GM18858 (cell line): ENCODE results near the gene PARD3B.
A peak's percentile ranks its signal among the peaks of the same experiment; 100 is the strongest.

Experiments used
- ATAC-seq: cut with Tn5 transposase; IDR thresholded peaks from one replicate; pipeline ENCODE4 v1.9.1; 2021; ENCODE audit not compliant: unreplicated experiment

PARD3B gene, protein sequence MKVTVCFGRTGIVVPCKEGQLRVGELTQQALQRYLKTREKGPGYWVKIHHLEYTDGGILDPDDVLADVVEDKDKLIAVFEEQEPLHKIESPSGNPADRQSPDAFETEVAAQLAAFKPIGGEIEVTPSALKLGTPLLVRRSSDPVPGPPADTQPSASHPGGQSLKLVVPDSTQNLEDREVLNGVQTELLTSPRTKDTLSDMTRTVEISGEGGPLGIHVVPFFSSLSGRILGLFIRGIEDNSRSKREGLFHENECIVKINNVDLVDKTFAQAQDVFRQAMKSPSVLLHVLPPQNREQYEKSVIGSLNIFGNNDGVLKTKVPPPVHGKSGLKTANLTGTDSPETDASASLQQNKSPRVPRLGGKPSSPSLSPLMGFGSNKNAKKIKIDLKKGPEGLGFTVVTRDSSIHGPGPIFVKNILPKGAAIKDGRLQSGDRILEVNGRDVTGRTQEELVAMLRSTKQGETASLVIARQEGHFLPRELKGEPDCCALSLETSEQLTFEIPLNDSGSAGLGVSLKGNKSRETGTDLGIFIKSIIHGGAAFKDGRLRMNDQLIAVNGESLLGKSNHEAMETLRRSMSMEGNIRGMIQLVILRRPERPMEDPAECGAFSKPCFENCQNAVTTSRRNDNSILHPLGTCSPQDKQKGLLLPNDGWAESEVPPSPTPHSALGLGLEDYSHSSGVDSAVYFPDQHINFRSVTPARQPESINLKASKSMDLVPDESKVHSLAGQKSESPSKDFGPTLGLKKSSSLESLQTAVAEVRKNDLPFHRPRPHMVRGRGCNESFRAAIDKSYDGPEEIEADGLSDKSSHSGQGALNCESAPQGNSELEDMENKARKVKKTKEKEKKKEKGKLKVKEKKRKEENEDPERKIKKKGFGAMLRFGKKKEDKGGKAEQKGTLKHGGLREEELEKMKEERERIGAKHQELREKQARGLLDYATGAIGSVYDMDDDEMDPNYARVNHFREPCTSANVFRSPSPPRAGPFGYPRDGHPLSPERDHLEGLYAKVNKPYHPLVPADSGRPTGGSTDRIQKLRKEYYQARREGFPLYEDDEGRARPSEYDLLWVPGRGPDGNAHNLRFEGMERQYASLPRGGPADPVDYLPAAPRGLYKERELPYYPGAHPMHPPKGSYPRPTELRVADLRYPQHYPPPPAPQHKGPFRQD (N-terminal part only)

DNA sequence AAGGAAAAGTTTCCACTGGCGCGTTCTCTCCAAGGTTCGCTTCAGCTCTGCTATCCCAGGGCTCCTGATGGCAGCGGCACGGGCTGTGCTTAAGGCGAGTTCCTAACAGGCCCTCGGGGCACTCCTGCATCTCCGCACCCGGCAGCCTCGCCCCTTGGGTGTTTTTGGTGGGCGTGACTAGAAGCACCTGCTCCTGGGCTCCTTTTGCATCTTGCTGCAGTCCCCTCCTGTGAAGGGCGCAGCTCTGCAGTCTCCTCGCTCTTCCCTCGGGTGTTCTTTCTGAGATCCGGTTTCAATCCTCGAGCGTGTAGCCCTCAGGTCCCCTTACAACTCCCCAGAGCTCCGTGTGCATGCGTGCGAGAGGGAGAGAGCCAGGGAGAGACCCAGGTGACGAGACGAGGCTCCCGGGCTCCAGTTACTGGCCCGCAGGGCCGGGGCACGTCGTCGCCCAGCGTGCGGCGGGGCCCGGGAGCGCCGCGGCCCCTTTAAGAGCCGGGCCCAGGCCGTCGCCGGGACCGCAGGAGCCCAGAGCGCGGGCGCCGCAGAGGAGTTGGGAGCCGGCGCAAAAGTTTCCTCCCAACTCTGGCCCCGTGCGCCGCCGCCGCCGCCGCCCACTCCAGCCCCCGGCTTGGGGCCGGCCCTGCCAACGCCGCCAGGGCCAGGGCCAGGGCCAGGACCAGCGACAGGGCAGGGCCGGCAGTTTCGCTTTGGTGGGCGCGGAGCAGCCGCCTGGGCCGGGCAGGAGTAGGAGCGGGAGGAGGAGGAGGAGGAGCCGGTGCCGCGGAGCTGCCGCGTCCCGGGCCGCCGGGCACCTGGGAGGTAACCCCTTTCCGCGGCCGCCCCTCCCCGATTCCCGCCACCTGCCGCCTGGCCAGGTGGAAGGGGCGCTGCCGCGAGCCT lies at the start of gene PARD3B:
Gene PARD3B (plus strand): TSS at position 515 of the 900 bp plus-strand sequence. CDS start 525 bp downstream, outside the sequence.
- ATAC-seq = peak; percentile 52

DNA sequence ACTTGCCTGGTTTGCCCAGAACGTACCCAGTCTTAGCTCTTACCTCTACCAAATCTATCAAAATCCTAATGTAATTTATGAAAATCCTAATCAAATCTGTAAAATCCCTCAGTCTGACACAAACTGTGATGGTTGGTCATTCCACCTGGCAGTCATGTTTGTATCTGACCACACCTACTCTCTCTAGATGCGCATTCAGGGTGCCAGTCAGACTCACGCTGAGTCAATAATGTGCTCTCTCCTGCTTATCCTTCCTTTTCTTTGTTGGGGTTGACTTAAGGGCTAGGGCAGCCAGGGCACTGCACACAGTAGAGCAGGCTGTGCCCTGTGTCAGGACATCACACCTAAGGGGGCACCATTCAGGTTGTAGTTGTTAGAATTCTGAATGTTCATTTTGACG lies 48.5 kb upstream of the PARD3B start:
- ATAC-seq = no peak

DNA sequence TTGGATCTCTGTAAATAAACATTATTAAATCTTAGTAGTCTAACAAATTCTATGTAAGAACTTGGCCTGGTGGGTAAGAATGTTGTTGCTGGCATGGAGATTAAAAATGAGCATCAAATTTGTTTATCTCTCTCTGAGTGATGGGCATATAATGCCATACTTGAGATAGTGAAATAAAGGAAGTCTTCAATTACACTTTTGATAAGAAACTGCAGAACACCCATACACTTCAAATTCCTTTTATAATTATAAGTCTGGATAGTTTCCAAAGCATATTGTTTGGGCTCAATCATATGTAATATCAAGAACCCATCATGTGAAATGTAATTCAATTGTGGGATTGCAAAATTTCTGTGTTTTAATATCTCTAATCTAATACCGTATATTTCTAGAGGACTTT lies 47.4 kb upstream of the PARD3B start:
- no peak for ATAC-seq

DNA sequence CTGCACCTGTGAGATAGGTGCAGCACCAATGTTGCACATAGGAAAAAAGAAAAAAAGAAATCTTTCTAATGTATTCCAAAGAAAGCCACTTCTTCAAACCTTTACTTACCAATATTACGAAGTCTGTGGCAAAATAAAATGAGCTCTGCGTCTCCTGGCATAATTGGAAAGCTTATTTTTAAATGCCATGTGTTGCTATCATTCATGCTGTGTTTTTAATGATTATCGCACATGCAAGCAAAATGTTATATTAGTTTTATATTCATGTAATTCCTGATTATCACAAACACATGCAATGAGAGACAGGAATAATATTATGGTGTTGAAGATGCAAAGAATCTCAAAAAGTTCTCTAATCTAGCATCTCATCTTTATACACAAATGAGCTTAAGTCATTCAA lies 47.0 kb upstream of the PARD3B start:
- ATAC-seq = no peak

DNA sequence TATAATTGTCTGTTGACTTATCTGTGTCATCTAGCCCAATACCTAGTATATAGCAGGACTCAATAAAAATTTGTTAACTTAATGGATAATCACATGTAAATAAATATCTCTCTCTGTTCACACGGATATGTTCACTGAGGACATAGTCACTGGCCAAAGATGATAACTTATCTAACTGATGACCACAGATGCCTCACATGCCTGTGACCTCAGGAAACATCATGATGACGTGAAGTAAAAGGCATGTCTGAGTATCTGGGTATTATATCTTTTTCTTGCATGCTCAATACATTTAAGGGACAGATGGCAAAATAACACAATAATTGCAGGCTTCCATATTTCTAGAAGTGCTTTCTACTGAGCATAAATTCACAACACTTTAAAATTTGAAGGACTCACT lies 41.4 kb upstream of the PARD3B start:
- no peak for ATAC-seq

DNA sequence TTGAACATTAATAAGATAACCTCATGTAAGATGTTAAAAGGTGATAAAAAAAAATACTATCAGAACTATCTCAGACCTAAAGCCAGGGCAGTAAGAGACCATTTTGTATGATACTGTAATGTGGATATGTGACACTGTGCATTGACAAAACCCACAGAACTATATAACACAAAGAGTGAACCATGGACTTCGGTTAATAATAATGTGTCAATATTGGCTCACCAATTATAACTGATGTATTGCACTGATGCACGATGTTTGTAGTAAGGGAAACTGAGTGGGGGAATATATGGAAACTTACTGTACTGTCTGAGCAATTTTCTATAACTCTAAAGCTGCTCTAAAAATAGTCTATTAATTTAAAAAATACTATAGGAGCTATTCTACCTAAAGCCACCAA lies 40.7 kb upstream of the PARD3B start:
- no peak for ATAC-seq

DNA sequence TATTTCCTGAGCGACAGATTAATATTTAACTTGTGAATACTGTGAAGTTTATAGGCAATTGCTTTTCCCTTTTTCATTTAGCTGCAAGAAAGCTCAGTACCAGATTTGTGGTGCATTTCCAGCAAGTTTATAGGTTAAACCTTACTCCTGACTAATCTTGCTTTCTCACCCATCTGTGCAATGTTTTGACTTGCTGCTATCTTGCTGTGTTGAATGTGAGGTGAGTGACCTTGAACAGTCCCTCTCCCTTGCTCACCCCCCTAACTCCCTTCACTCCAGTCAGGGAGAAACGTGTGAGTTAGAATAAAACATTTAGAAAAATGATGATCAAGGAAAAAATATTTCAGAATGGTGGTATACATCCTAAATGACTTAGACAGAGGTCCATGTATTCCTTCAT lies 39.8 kb upstream of the PARD3B start:
- ATAC-seq = no peak

DNA sequence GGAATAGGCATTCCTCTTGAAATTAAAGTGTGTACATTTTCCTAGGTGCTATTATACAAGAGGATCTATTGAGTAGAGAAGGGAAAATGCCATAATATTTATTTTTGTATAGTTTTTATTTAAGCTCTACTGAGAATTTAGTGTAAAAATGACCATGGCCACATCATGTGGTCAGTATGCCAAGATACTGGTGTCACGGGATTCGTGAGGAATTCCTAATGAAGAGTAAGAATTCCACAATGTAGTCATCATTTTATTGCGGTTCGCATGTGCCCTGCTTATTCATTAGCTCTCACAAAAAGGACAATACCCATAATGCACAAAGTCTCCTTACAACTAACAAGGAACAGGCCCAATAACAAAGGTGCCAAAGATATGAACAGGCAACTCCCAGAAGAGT lies 39.3 kb upstream of the PARD3B start:
- ATAC-seq = no peak

DNA sequence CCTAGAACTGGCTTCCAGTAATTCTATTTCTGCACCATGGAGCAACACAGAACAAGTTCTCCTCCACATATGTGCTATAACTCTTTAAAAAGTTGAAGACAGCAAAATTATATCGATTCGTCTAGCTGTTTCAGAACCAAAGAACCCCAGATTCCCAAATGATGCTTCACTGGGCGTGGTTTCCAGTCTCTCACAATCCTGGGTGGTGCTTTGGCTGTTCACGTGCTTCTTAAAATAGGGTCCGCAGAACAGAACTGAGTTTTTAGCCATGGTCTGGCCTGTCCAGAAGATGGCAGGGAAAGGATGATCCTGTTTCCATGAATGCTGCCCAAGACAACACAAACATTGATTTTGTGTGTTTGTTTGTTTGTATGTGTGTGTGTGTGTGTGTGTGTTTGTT lies 37.6 kb upstream of the PARD3B start:
- ATAC-seq = no peak

DNA sequence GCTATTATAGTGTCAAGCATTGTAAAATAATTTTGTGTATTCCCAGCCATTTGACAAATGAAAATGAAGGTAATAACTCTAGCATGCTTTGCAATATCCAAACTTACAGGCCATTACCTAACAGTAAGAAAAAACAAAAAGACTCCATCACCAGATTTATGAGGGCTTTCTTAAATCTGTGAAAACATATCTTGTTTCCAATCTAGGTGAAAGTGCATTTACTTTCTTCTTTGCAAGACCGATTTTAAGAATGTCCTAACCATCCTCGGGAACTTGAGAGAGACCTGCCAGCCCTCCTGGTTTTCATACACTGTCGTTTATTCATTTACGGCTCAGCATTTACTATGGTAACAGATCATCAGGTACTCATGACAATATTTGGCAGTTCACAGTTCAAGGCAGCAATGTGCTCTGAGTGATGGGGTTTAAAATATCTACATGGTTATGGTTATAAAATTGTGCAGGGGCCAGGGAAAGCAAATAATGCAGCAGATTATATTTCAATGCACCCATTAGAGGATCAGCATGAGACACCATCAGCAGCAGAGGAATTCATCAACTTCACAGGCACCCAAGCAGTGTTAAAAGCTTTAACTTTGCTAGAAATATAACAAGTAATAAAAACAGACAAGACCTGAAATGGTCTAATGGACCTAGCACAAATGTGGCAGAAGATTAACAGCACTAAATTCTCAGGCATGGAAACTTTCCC lies 34.4 kb upstream of the PARD3B start:
- no peak for ATAC-seq

DNA sequence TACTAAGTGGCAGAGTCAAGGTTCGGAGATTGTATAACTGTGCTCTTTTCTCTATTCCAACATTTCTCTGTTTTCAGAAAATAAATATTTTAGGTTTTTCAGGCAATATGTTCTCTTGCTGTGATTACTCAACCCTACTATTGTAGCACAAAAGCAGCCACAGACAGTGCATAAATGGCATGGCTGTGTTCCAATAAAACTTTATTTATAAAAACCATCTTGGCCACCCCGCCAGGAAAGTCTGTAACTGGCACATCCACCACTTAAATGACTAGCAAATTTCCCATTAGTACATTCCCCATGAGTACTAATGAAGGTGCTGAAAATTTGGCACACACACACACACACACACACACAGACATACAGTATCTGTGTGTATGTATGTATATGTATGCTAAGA lies 30.8 kb upstream of the PARD3B start:
- ATAC-seq = no peak

DNA sequence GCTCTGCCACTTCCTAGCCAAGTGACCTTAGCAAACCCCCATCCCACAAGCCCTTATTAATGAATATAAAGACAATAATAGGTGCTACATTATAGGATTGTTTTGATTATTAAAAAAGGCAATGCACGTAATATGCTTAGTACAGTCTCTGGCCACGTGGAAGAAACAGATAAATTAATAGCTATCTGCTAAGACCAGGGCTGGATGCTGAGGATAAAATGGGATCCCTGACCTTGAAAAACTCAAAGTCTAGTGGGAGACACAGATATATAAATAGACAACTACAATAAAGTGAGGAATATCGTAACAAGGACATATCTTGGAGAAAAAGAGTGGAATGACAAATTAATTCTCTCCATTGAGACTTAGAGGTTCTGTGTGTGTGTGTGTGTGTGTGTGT lies 29.9 kb upstream of the PARD3B start:
- no peak for ATAC-seq

DNA sequence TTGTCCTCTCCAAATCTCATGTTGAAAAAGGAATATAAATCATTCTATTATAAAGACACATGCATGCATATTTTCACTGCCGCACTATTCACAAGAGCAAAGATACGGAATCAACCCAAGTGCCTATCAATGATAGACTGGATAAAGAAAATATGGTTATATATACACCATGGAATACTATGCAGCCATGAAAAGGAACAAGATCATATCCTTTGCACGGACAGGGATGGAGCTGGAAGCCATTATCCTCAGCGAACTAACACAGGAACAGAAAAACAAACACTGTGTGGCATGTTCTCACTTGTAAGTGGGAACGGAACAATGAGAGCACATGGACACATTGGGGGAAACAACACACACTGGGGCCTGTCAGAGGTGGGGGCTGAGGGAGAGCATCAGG lies 28.1 kb upstream of the PARD3B start:
- no peak for ATAC-seq

DNA sequence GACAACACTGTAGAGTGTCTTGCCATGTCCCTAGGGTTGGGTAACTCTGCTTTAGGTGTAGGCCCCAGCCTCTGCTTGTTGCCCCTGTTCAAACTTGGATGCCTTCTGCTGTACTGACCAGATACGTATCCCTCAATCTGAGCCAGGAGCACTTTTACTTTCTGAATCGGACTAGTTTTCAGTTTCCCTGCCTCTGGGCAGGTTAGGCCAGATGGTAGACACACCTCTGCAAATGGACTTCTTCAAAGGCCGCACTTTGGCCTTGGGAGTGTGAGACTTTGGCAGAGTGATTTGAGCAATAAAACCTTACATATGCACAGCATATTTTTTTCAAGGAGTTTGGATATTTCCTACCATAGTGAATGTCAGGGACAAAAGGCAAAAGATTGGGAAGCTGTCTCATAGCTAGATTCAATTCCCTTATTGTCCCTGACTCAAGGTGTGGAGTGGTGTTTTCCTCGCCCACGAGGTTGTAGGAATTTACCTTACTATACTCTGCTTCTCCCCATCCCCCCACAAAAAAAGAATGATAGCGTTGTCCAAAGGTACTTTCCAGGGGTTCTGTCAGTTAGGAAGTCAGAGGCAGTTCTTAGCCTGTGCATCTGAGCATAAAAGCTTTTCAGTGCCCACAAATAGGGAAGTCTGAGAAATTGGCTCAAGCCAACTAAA lies 15.3 kb upstream of the PARD3B start:
- no peak for ATAC-seq

DNA sequence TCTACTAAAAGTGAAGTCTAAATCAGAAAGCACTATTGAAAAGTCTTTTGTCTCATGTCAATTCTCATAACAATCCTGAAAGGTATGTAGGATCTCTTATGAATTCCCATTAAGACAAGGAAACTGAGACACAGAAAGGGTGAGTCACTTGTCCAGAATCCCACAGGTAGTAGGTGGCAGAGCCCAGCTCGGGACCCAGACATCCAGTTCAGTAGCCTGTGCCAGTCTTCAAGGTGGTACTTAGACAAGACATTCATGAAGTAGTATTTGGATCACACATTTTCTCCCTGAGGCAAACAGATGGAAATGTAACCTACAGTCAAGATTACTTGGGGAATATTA lies 14.8 kb upstream of the PARD3B start:
- no peak for ATAC-seq

DNA sequence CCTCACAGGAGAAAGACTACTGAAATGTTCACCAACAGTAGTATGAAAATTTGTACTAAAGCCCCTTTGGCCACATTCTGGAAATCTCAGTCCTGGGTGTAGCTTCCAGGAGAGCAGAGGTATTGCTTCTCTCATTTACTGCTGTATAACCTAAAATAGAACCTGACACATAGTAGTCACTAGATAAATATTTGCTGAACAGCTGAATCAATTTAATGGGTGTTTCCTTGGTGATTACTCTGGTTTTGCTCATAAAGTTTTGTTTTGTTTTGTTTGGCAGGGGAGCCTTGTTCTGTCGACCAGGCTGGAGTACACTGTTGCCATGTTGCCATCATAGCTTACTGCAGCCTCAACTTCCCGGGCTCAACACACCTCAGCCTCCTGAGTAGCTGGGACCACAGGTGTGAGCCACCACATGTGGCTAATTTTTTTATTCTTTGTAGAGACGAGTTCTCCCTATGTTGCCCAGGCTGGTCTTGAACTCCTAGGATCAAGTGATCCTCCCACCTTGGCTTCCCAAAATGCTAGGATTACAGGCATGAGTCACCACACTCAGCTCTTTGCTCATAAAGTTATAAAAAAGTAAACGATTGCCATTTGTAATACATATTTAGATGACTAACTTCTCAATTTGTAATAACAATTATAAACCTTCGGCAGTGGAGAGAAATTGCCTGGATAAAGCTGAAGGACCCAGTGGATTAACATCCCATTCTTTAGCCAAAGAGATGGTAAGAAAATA lies 11.5 kb upstream of the PARD3B start:
- ATAC-seq = no peak

DNA sequence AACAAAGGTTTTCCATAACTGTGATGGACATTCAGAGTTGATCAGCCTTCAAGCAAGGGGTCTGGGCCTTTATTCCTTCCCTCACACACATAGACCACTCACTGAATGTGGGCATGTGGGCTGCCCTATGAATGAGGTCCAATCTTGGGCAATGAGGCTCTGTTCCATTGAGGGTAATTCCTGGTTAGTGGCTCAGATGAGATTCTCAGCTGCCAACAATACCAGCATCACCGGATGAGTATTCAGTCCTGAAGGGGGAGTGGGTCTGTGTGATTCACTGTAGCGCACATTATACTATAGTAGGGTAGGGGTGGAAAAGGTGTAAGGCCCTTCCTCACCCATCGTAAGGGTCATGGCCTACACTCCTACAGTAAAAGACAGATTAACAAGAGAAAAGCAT lies 9.9 kb upstream of the PARD3B start:
- no peak for ATAC-seq

DNA sequence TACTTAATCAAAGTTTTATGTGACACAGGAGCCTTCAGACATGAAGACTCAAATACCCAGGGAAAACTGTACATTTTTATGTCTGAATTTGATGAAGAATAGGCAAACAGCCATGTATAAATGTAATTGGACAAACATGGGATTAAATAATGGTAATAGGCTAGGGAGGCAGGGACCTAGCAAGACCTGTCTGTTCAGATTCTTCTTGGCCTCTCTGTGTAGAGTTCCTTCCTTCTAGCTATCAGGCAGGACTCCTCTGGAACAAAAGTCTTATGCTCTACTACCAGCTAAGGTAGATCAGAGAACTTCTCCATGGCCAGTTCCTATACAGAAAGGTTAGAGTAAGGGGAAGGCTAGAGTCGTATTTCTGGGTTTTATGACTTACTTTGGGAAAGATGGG lies 9.5 kb upstream of the PARD3B start:
- no peak for ATAC-seq
